ENCODE results near the gene ATM. TPM values are rescaled to one million over a fixed set of nuclear protein-coding genes. Genes with fewer than 3 reads are reported as not detected.
A peak's percentile ranks its signal among the peaks of the same experiment; 100 is the strongest.

The ATM gene
- total RNA-seq, 1 donor from 2014 or later = 51.2 TPM

DNA sequence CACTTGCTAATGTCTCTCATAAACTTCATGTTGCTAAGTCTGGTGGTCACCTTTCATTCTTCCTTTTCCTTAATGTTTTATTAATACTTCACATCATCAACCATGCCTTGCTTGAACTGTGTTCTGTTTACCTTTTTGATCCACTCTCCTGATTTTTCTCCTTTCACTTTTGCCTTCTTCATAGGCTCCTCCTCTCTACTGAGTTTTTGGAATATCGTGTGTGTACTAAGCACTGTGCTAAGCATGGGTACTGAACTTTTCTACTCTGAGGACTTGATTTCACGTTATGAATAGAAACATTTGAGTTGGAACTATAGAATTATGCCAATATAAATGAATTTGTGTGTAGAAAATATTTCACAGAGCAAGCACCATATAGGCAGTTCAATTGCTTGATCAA lies 90.6 kb downstream of the ATM start:
- no peak overlapping the region for H3K4me3 Mint-ChIP-seq (ENCODE audit: unreplicated experiment)
- peaks cover 2% of the 10 kb centered on the region for H3K4me1 Mint-ChIP-seq (ENCODE audit: low read depth, unreplicated experiment)
- Histone ChIP-seq H3K9me3 (ENCODE audit: insufficient read depth, low read depth, low read length) (no peaks in the 10 kb centered on the region), H3K4me3 (ENCODE audit: insufficient read depth, low read depth, low read length) (no peak overlapping the region), H3K4me1 (ENCODE audit: insufficient read depth, low read length) (no peaks in the 10 kb centered on the region), H3K4me2 (ENCODE audit: low read length) (no peak overlapping the region), H3K27ac (ENCODE audit: low read depth, low read length) (no peak overlapping the region), H2AFZ (ENCODE audit: low read depth, low read length) (no peak overlapping the region), H4K20me1 (ENCODE audit: insufficient read depth, low read length) (no peaks in the 10 kb centered on the region), H3K27me3 (ENCODE audit: insufficient read depth, low read length) (no peaks in the 10 kb centered on the region), H3K79me2 (ENCODE audit: insufficient read depth, low read length) (no peaks in the 10 kb centered on the region), H3K36me3 (ENCODE audit: insufficient read depth, low read length) (peaks cover 15% of the 10 kb centered on the region), H3K9ac (ENCODE audit: low read length) (no peak overlapping the region)
- H3K27me3 Mint-ChIP-seq (ENCODE audit: low read depth, unreplicated experiment) = no peaks in the 10 kb centered on the region
- no peak overlapping the region for H3K27ac Mint-ChIP-seq (ENCODE audit: unreplicated experiment)
- FAIRE-seq (no peak), DNase-seq (ENCODE audit: low read depth) (no peak)
- H3K36me3 Mint-ChIP-seq (ENCODE audit: low read depth, unreplicated experiment) = no peaks in the 10 kb centered on the region
- TF ChIP-seq, protein P1, sequence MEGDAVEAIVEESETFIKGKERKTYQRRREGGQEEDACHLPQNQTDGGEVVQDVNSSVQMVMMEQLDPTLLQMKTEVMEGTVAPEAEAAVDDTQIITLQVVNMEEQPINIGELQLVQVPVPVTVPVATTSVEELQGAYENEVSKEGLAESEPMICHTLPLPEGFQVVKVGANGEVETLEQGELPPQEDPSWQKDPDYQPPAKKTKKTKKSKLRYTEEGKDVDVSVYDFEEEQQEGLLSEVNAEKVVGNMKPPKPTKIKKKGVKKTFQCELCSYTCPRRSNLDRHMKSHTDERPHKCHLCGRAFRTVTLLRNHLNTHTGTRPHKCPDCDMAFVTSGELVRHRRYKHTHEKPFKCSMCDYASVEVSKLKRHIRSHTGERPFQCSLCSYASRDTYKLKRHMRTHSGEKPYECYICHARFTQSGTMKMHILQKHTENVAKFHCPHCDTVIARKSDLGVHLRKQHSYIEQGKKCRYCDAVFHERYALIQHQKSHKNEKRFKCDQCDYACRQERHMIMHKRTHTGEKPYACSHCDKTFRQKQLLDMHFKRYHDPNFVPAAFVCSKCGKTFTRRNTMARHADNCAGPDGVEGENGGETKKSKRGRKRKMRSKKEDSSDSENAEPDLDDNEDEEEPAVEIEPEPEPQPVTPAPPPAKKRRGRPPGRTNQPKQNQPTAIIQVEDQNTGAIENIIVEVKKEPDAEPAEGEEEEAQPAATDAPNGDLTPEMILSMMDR (IDR thresholded peaks at IDR 0.05; ENCODE audit: insufficient read depth, low read depth, low read length) = no peak
- no peak for TF ChIP-seq EZH2 (IDR thresholded peaks at IDR 0.05; ENCODE audit: insufficient read depth, low read length)
- H3K9me3 Mint-ChIP-seq (ENCODE audit: unreplicated experiment) = no peaks in the 10 kb centered on the region

DNA sequence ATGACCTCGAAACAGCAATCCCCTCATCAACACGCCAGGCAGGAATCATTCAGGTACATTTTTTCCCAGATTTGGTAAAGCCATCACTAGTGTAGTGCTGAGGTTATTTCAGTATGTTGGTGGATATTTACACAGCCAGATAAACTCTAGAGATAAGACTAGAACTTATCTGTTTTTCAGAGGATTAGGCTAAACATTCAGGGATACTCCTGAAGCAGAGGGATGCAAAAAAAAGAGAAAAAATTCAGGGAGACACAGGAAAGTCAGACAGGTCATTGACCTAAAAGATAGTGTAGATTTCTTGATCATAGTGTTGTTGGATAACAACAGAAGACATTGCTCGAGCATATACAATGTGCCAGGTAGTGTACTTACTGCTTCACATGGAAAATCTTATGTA lies 93.2 kb downstream of the ATM start:
- peaks cover 10% of the 10 kb centered on the region for H3K36me3 ChIP-seq (ENCODE audit: insufficient read depth, low read length)

DNA sequence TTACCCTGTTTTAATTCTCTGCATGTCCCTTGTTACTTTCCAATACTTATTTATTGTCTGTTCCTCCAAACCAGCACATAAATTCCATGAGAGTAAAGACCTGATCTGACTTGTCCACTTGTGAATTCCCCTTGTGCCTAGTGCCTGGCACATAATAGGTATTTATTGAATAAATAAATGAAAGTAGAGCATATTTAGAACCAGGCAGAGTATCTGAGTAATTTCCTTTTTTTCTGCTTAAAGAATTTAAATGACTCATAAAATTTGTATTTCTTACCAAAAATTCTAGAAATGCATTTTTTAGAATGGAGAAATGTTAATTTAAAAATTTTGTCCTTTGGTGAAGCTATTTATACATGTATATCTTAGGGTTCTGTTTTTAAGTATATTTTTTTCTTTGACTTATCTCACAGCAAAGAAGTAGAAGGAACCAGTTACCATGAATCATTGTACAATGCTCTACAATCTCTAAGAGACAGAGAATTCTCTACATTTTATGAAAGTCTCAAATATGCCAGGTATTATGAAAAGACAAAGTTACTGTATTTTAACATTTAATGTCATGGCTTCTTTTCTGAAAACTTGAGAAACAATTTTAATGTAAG lies 96.8 kb downstream of the ATM start:
- H3K27me3 ChIP-seq (ENCODE audit: insufficient read depth, low read length) = no peaks in the 10 kb centered on the region
- peaks cover 4% of the 10 kb centered on the region for H3K36me3 Mint-ChIP-seq (ENCODE audit: low read depth, unreplicated experiment)
- H3K9me3 Mint-ChIP-seq (ENCODE audit: unreplicated experiment) = no peaks in the 10 kb centered on the region
- H3K27ac Mint-ChIP-seq (ENCODE audit: unreplicated experiment) = peak overlapping the region; percentile 18
- no peaks in the 10 kb centered on the region for H3K9me3 ChIP-seq (ENCODE audit: insufficient read depth, low read depth, low read length)
- FAIRE-seq = no peak
- no peak overlapping the region for H3K4me3 ChIP-seq (ENCODE audit: insufficient read depth, low read depth, low read length)
- H2AFZ ChIP-seq (ENCODE audit: low read depth, low read length) = no peak overlapping the region
- DNase-seq (ENCODE audit: low read depth) = peak; percentile 49
- H3K27ac ChIP-seq (ENCODE audit: low read depth, low read length) = no peak overlapping the region
- peaks cover 3% of the 10 kb centered on the region for H3K4me1 ChIP-seq (ENCODE audit: insufficient read depth, low read length)
- H3K36me3 ChIP-seq (ENCODE audit: insufficient read depth, low read length) = peaks cover 5% of the 10 kb centered on the region
- H3K4me2 ChIP-seq (ENCODE audit: low read length) = no peak overlapping the region
- H3K27me3 Mint-ChIP-seq (ENCODE audit: low read depth, unreplicated experiment) = no peaks in the 10 kb centered on the region
- no peaks in the 10 kb centered on the region for H4K20me1 ChIP-seq (ENCODE audit: insufficient read depth, low read length)
- H3K79me2 ChIP-seq (ENCODE audit: insufficient read depth, low read length) = no peaks in the 10 kb centered on the region
- peaks cover 4% of the 10 kb centered on the region for H3K4me1 Mint-ChIP-seq (ENCODE audit: low read depth, unreplicated experiment)
- TF ChIP-seq EZH2 (IDR thresholded peaks at IDR 0.05; ENCODE audit: insufficient read depth, low read length) = no peak
- TF ChIP-seq, protein P1 (IDR thresholded peaks at IDR 0.05; ENCODE audit: insufficient read depth, low read depth, low read length) = no peak
- H3K4me3 Mint-ChIP-seq (ENCODE audit: unreplicated experiment) = no peak overlapping the region
- no peak overlapping the region for H3K9ac ChIP-seq (ENCODE audit: low read length)

More for the DNA sequence above, 93.2 kb downstream of the ATM start:
- no peak overlapping the region for H3K27ac Mint-ChIP-seq (ENCODE audit: unreplicated experiment)
- Histone ChIP-seq H4K20me1 (ENCODE audit: insufficient read depth, low read length) (no peaks in the 10 kb centered on the region), H3K4me2 (ENCODE audit: low read length) (no peak overlapping the region), H3K9me3 (ENCODE audit: insufficient read depth, low read depth, low read length) (no peaks in the 10 kb centered on the region), H2AFZ (ENCODE audit: low read depth, low read length) (no peak overlapping the region), H3K4me1 (ENCODE audit: insufficient read depth, low read length) (peaks cover 3% of the 10 kb centered on the region), H3K79me2 (ENCODE audit: insufficient read depth, low read length) (no peaks in the 10 kb centered on the region), H3K9ac (ENCODE audit: low read length) (no peak overlapping the region), H3K27ac (ENCODE audit: low read depth, low read length) (no peak overlapping the region), H3K27me3 (ENCODE audit: insufficient read depth, low read length) (no peaks in the 10 kb centered on the region), H3K4me3 (ENCODE audit: insufficient read depth, low read depth, low read length) (no peak overlapping the region)
- no peak for TF ChIP-seq EZH2 (IDR thresholded peaks at IDR 0.05; ENCODE audit: insufficient read depth, low read length)
- TF ChIP-seq, protein P1 (IDR thresholded peaks at IDR 0.05; ENCODE audit: insufficient read depth, low read depth, low read length) = no peak
- peaks cover 3% of the 10 kb centered on the region for H3K36me3 Mint-ChIP-seq (ENCODE audit: low read depth, unreplicated experiment)
- no peak for DNase-seq (ENCODE audit: low read depth)
- H3K27me3 Mint-ChIP-seq (ENCODE audit: low read depth, unreplicated experiment) = no peaks in the 10 kb centered on the region
- H3K9me3 Mint-ChIP-seq (ENCODE audit: unreplicated experiment) = no peaks in the 10 kb centered on the region
- H3K4me3 Mint-ChIP-seq (ENCODE audit: unreplicated experiment) = no peak overlapping the region
- peaks cover 2% of the 10 kb centered on the region for H3K4me1 Mint-ChIP-seq (ENCODE audit: low read depth, unreplicated experiment)
- FAIRE-seq = no peak
